Ishikawa (cell line): ENCODE data around the gene FOXM1.

Experiments
- CREB1 ChIP-seq: IDR thresholded peaks from 2 replicates; pipeline ENCODE4 v1.6.1; 2012; ENCODE audit warnings: low read depth
- EP300 ChIP-seq: IDR thresholded peaks from 2 replicates; pipeline ENCODE4 v1.6.1; 2012; ENCODE audit warnings: borderline replicate concordance
- FOXM1 ChIP-seq: IDR thresholded peaks from 2 replicates; pipeline ENCODE4 v1.6.1; 2012; ENCODE audit warnings: low read depth, borderline replicate concordance
- RAD21 ChIP-seq: IDR thresholded peaks from 2 replicates; pipeline ENCODE4 v1.6.1; 2012; ENCODE audit warnings: low read depth
- REST ChIP-seq: IDR thresholded peaks from 2 replicates; pipeline ENCODE4 v1.6.1; 2012; ENCODE audit warnings: low read depth, mild to moderate bottlenecking
- TAF1 ChIP-seq: IDR thresholded peaks from 2 replicates; pipeline ENCODE4 v1.6.1; 2012; ENCODE audit warnings: low read depth, mild to moderate bottlenecking
- TCF12 ChIP-seq: IDR thresholded peaks from 2 replicates; pipeline ENCODE4 v1.6.1; 2012; ENCODE audit warnings: low read depth
- TEAD4 ChIP-seq: IDR thresholded peaks from 2 replicates; pipeline ENCODE4 v1.6.1; 2012
- USF1 ChIP-seq: IDR thresholded peaks from 2 replicates; pipeline ENCODE4 v1.6.1; 2012
- YY1 ChIP-seq: IDR thresholded peaks from 2 replicates; pipeline ENCODE4 v1.6.1; 2012; ENCODE audit warnings: low read depth
- ZBTB7A ChIP-seq: IDR thresholded peaks from 2 replicates; pipeline ENCODE4 v1.6.1; 2012; ENCODE audit warnings: low read depth
- TF ChIP-seq, protein P1 (sequence below): IDR thresholded peaks from 2 replicates; pipeline ENCODE4 v1.6.1; 2012

- TF ChIP-seq ZBTB7A (no peak), REST (no peak), YY1 (no peak), TAF1 (no peak), EP300 (no peak), RAD21 (no peak), CREB1 (no peak), TEAD4 (no peak), USF1 (no peak), FOXM1 (no peak), TCF12 (no peak)
- TF ChIP-seq, protein P1, sequence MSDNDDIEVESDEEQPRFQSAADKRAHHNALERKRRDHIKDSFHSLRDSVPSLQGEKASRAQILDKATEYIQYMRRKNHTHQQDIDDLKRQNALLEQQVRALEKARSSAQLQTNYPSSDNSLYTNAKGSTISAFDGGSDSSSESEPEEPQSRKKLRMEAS: no peak
These were observed 42.1 kb downstream of the FOXM1 start, which contains the start of gene NRIP2 for GRCh38 chr12:2834581-2835491.
